Keratinocyte (primary cell): ENCODE results near the gene CADM2.
"Not testable (repeated sequence)": the region's sequence is repeated elsewhere in the genome, so short reads cannot be mapped to it uniquely, and the experiment has no call there.

ENCODE experiments used
- CTCF ChIP-seq, 3 experiments: IDR thresholded peaks in 1 of 3; conservative IDR thresholded peaks in 1 of 3; optimal IDR thresholded peaks in 1 of 3; 2 replicates in 2 of 3; 3 replicates in 1 of 3; pipeline versions ENCODE3 to v1.5.1; 2011; ENCODE audit warnings: low read length in 3 of 3, mild to moderate bottlenecking in 3 of 3, moderate library complexity in 2 of 3, control low read depth in 1 of 3, inconsistent platforms in 1 of 3; ENCODE audit not compliant: insufficient read depth in 2 of 3; ENCODE audit errors: extremely low read depth in 1 of 3
- EZH2 ChIP-seq: IDR thresholded peaks from one replicate; pipeline ENCODE4 v1.6.1; 2012; ENCODE audit warnings: inconsistent platforms, mild to moderate bottlenecking, low read length, moderate library complexity

DNA sequence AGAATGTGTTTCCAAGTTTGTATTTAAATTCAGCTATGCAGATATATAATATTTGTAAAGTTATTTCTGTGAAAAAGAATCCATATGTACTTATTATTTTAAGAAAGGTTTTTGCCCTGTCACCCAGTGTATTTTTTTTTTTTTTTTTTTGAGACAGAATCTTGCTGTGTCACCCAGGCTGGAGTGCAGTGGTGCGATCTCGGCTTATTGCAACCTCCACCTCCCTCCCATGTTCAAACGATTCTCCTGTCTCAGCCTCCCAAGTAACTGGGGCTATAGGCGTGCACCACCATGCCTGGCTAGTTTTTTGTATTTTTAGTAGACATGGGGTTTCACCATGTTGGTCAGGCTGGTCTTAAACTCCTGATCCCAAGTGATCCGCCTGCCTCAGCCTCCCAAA is 548.3 kb downstream of the CADM2 start:
- TF ChIP-seq CTCF (optimal IDR thresholded peaks at IDR 0.05 in 1 of 3, IDR thresholded peaks at IDR 0.05 in 1 of 3, conservative IDR thresholded peaks at IDR 0.05 in 1 of 3; ENCODE audit: extremely low read depth in 1 of 3, insufficient read depth in 2 of 3, low read length in 3 of 3); EZH2: not testable (repeated sequence)
